Measurements from ENCODE around the gene NGEF. TPM values are rescaled to one million over a fixed set of nuclear protein-coding genes. Genes with fewer than 3 reads are reported as not detected.

NGEF gene
- total RNA-seq, 1 experiment from 2014 or later: 1.9 TPM

DNA sequence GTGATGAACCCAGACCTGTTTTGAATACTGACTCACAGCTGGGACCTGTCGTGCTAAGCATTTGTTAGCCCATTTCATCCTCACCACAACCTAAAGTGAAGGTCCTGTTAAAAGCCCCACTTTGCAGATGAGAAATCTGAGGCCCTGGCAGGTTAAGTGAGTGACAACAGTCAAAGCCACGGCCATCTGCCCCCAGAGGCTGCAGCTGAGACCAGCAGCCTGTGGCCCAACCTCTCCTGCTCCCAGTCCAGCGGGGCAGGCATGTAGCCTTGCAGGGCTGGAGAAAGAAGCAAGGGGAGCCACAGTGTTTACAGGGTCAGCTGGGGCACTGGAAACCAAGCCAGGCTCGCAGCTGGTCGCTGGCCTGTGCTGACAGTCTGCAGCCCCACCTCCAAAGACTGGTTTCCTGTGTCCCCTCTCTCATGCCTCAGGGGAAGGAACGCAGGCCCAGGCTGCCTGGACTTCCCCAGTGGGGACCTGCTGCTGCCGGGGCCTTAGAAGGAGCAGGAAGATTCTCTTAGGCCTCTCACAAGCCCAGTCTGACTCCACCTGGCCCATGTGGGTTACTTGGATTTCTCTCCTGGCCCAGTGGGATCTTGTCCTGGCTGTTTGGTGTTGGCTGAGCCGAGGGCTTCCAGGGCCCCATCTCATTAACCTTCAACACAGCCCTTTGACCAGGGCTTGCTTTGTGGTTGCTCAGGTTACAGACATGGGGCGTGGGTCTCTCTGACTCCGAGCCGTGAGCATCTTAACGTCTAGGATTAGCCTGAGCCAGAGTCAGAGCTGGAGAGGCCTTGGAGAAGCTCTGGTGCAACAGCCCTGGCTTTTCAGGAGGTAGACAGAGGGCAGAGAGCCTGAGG lies 48.8 kb upstream of the NGEF start:
- DNase-seq: peak; percentile 56
- Histone ChIP-seq H3K4me1 (ENCODE audit: insufficient read depth, low read length) (no peaks in the 10 kb centered on the region), H3K14ac (ENCODE audit: insufficient read depth, low read length) (no peak overlapping the region), H3K79me2 (ENCODE audit: insufficient read depth, low read length) (no peaks in the 10 kb centered on the region), H3K9me3 (ENCODE audit: control insufficient read depth, low read depth, low read length) (no peaks in the 10 kb centered on the region), H4K5ac (ENCODE audit: insufficient read length, low read depth, low read length) (no peak overlapping the region), H3T11ph (ENCODE audit: low read length) (no peak overlapping the region), H3K23ac (ENCODE audit: insufficient read length, low read depth, low read length) (no peak overlapping the region), H2BK12ac (ENCODE audit: insufficient read length, low read depth, low read length) (no peak overlapping the region), H2BK5ac (ENCODE audit: insufficient read length, low read length) (no peak overlapping the region), H4K8ac (replicated peaks; ENCODE audit: insufficient read length, low read depth, low read length) (no peak overlapping the region), H3K18ac (ENCODE audit: insufficient read length, low read depth, low read length) (no peak overlapping the region), H3K4ac (ENCODE audit: low read depth, low read length) (no peak overlapping the region), H2AK5ac (ENCODE audit: insufficient read length, low read length) (no peak overlapping the region), H3K79me1 (ENCODE audit: insufficient read depth, low read depth, low read length, poor library complexity, severe bottlenecking) (no peaks in the 10 kb centered on the region), H3K27me3 (ENCODE audit: insufficient read depth, low read length) (no peaks in the 10 kb centered on the region), H3K27ac (ENCODE audit: insufficient read length, low read depth, low read length) (no peak overlapping the region), H4K20me1 (ENCODE audit: control insufficient read depth, insufficient read depth, insufficient read length) (no peaks in the 10 kb centered on the region), H3K56ac (ENCODE audit: insufficient read length, low read depth, low read length) (no peak overlapping the region), H4K91ac (ENCODE audit: insufficient read length, low read depth, low read length) (no peak overlapping the region), H3K4me2 (ENCODE audit: insufficient read depth, insufficient read length, low read length) (no peak overlapping the region), H3K23me2 (ENCODE audit: insufficient read length, low read depth, low read length, poor library complexity, severe bottlenecking) (no peaks in the 10 kb centered on the region), H2BK120ac (ENCODE audit: low read depth, low read length, poor library complexity, severe bottlenecking) (no peak overlapping the region), H2AFZ (ENCODE audit: low read length) (no peak overlapping the region), H2BK15ac (ENCODE audit: low read depth, low read length) (no peak overlapping the region), H3K9ac (ENCODE audit: extremely low read depth, insufficient read length, low read length) (no peak overlapping the region), H2BK20ac (ENCODE audit: low read depth, low read length, poor library complexity, severe bottlenecking) (no peak overlapping the region)
- H3K9me3 Mint-ChIP-seq: no peaks in the 10 kb centered on the region
- H3K4me1 Mint-ChIP-seq: peaks cover 12 to 25% of the 10 kb centered on the region in 2 experiments
- no peaks in the 10 kb centered on the region for H3K27me3 Mint-ChIP-seq (ENCODE audit: low read depth)
- no peaks in the 10 kb centered on the region for H3K36me3 Mint-ChIP-seq (ENCODE audit: insufficient read depth in 1 of 3, low read depth in 3 of 3)
- no peak overlapping the region for H3K4me3 Mint-ChIP-seq
- H3K27ac Mint-ChIP-seq: no peak overlapping the region
- WGBS (ENCODE audit: extremely low coverage, insufficient read length, low lambda C conversion rate): no CpG with 5 or more reads among the region's 12 CpGs
- TF ChIP-seq, protein P1, sequence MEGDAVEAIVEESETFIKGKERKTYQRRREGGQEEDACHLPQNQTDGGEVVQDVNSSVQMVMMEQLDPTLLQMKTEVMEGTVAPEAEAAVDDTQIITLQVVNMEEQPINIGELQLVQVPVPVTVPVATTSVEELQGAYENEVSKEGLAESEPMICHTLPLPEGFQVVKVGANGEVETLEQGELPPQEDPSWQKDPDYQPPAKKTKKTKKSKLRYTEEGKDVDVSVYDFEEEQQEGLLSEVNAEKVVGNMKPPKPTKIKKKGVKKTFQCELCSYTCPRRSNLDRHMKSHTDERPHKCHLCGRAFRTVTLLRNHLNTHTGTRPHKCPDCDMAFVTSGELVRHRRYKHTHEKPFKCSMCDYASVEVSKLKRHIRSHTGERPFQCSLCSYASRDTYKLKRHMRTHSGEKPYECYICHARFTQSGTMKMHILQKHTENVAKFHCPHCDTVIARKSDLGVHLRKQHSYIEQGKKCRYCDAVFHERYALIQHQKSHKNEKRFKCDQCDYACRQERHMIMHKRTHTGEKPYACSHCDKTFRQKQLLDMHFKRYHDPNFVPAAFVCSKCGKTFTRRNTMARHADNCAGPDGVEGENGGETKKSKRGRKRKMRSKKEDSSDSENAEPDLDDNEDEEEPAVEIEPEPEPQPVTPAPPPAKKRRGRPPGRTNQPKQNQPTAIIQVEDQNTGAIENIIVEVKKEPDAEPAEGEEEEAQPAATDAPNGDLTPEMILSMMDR (conservative IDR thresholded peaks at IDR 0.05): peak; percentile 45; the same call in 2 of the 3 replicates

Measured in H9 (cell line).